Liver (tissue), 9 donors: ENCODE data around the gene PRDM7. TPM values are rescaled to one million over a fixed set of nuclear protein-coding genes. Genes with fewer than 3 reads are reported as not detected.
"Not testable (repeated sequence)": the region's sequence is repeated elsewhere in the genome, so short reads cannot be mapped to it uniquely, and the experiment has no call there.

ENCODE experiments used
- DNase-seq: peaks from one replicate; pipeline ENCODE4 v3.0.0-alpha.2; 2017; ENCODE audit warnings: low spot score
- H3K27ac ChIP-seq, 2 donors: one replicate each; pipeline ENCODE4 v1.7.0; 2013; ENCODE audit warnings: inconsistent platforms in 2 of 2, low read length in 2 of 2, control low read depth in 1 of 2, low read depth in 1 of 2, mild to moderate bottlenecking in 1 of 2
- H3K27me3 ChIP-seq, 4 donors: one replicate each; pipeline versions ENCODE4 v1.6.1 to v1.7.0; 2013; ENCODE audit warnings: low read length in 3 of 4, inconsistent platforms in 1 of 4, mild to moderate bottlenecking in 1 of 4, moderate library complexity in 1 of 4; ENCODE audit not compliant: control insufficient read depth in 4 of 4, insufficient read depth in 4 of 4
- H3K36me3 ChIP-seq, 4 donors: one replicate each; pipeline versions ENCODE4 v1.6.1 to v1.7.0; 2013; ENCODE audit warnings: low read length in 3 of 4, mild to moderate bottlenecking in 3 of 4, low read depth in 1 of 4, moderate library complexity in 1 of 4; ENCODE audit not compliant: control insufficient read depth in 4 of 4, insufficient read depth in 3 of 4
- H3K4me1 ChIP-seq, 4 donors: one replicate each; pipeline versions ENCODE4 v1.6.1 to v1.7.0; 2013; ENCODE audit warnings: low read length in 3 of 4, mild to moderate bottlenecking in 3 of 4, moderate library complexity in 1 of 4; ENCODE audit not compliant: control insufficient read depth in 4 of 4, insufficient read depth in 4 of 4
- H3K4me3 ChIP-seq, 3 donors: one replicate each; pipeline versions ENCODE4 v1.6.1 to v1.7.0; 2013; ENCODE audit warnings: low read length in 3 of 3, control low read depth in 1 of 3, low read depth in 1 of 3, mild to moderate bottlenecking in 1 of 3
- H3K9ac ChIP-seq, 2 donors: one replicate each; pipeline ENCODE4 v1.7.0; 2013; ENCODE audit warnings: low read length in 2 of 2, mild to moderate bottlenecking in 2 of 2, moderate library complexity in 2 of 2, control low read depth in 1 of 2, low read depth in 1 of 2
- H3K9me3 ChIP-seq, 4 donors: one replicate each; pipeline versions ENCODE4 v1.6.1 to v1.7.0; 2013; ENCODE audit warnings: low read length in 3 of 4; ENCODE audit not compliant: control insufficient read depth in 4 of 4
- EGR1 ChIP-seq, 2 donors: IDR thresholded peaks; 2 replicates each; pipeline ENCODE4 v1.6.1; 2016 to 2018; ENCODE audit warnings: antibody characterized with exemption in 2 of 2, low read depth in 2 of 2
- FOXA1 ChIP-seq: IDR thresholded peaks from 2 replicates; pipeline ENCODE4 v1.6.1; 2016; ENCODE audit warnings: antibody characterized with exemption
- FOXA2 ChIP-seq: IDR thresholded peaks from 2 replicates; pipeline ENCODE4 v1.6.1; 2016; ENCODE audit warnings: antibody characterized with exemption
- GABPA ChIP-seq, 2 donors: IDR thresholded peaks in 1 of 2; conservative IDR thresholded peaks in 1 of 2; 2 replicates each; pipeline ENCODE4 v1.6.1; 2016; ENCODE audit warnings: antibody characterized with exemption in 2 of 2, mild to moderate bottlenecking in 1 of 2, moderate library complexity in 1 of 2
- HNF4A ChIP-seq, 2 donors: conservative IDR thresholded peaks; 2 replicates each; pipeline ENCODE4 v1.6.1; 2016; ENCODE audit warnings: antibody characterized with exemption in 2 of 2, mild to moderate bottlenecking in 2 of 2
- HNF4G ChIP-seq: IDR thresholded peaks from 2 replicates; pipeline ENCODE4 v1.6.1; 2016; ENCODE audit warnings: antibody characterized with exemption
- JUND ChIP-seq, 2 donors: IDR thresholded peaks; 2 replicates each; pipeline ENCODE4 v1.6.1; 2016; ENCODE audit warnings: antibody characterized with exemption in 2 of 2
- NR2F2 ChIP-seq: IDR thresholded peaks from 2 replicates; pipeline ENCODE4 v1.6.1; 2016; ENCODE audit warnings: antibody characterized with exemption
- RAD21 ChIP-seq, 2 donors: IDR thresholded peaks; 2 replicates each; pipeline ENCODE4 v1.6.1; 2016; ENCODE audit warnings: antibody characterized with exemption in 2 of 2, mild to moderate bottlenecking in 2 of 2
- RXRA ChIP-seq, 2 donors: IDR thresholded peaks; 2 replicates each; pipeline ENCODE4 v1.6.1; 2017 to 2018; ENCODE audit warnings: antibody characterized with exemption in 2 of 2, mild to moderate bottlenecking in 1 of 2
- SP1 ChIP-seq: IDR thresholded peaks from 2 replicates; pipeline ENCODE4 v1.6.1; 2018; ENCODE audit warnings: antibody characterized with exemption, mild to moderate bottlenecking
- TAF1 ChIP-seq: conservative IDR thresholded peaks from 2 replicates; pipeline ENCODE4 v1.6.1; 2016; ENCODE audit warnings: antibody characterized with exemption, mild to moderate bottlenecking
- YY1 ChIP-seq: IDR thresholded peaks from 2 replicates; pipeline ENCODE4 v1.6.1; 2016; ENCODE audit warnings: antibody characterized with exemption, mild to moderate bottlenecking
- WGBS: extraction: QIAGEN DNeasy Blood & Tissue Kit; methylation state at CpG from one replicate; pipeline ENCODE4 v1.1.7; 2013; 5-methylcytosine and 5-hydroxymethylcytosine counted together
- polyA plus RNA-seq, 2 donors: library from polyadenylated mRNA; stranded (reverse) in 1 of 2; unstranded in 1 of 2; fragments of 200-250 nt in 1 of 2; fragments of >200 nt in 1 of 2; fragmentation: Nextera tagmentation in 1 of 2; extraction: Ambion mirVana in 1 of 2; gene quantifications; one replicate each; pipeline versions ENCODE4 v1.2.1 to v1.2.3, GENCODE V29; 2013 to 2015
- total RNA-seq, 2 donors: library from RNA; depleted of rRNA; stranded (reverse); fragments of >200 nt; gene quantifications; one replicate each; pipeline ENCODE4 v1.2.3, GENCODE V29; 2014
- TF ChIP-seq, protein P1 (sequence below): fragments of 150-350 bp; IDR thresholded peaks from 2 replicates; pipeline ENCODE4 v1.5.1; 2017; ENCODE audit warnings: improper control_type of control experiment, low read depth, low read length; ENCODE audit not compliant: missing input control
- TF ChIP-seq, protein P2 (sequence below): IDR thresholded peaks from 2 replicates; pipeline ENCODE4 v1.6.1; 2016; ENCODE audit warnings: antibody characterized with exemption
- TF ChIP-seq, protein P3 (sequence below): IDR thresholded peaks from 2 replicates; pipeline ENCODE4 v1.6.1; 2016; ENCODE audit warnings: antibody characterized with exemption, mild to moderate bottlenecking
- TF ChIP-seq, protein P4 (sequence below): IDR thresholded peaks from 2 replicates; pipeline ENCODE4 v1.6.1; 2016; ENCODE audit warnings: antibody characterized with exemption
- TF ChIP-seq, protein P5 (sequence below): IDR thresholded peaks from 2 replicates; pipeline ENCODE4 v1.6.1; 2016; ENCODE audit warnings: antibody characterized with exemption
- donor health status: healthy.
- donor health status: healthy.
- donor health status: healthy.
- donor health status: healthy.
- donor health status: healthy.

The PRDM7 gene
- total and polyA plus RNA-seq, 4 donors, result not detected

DNA sequence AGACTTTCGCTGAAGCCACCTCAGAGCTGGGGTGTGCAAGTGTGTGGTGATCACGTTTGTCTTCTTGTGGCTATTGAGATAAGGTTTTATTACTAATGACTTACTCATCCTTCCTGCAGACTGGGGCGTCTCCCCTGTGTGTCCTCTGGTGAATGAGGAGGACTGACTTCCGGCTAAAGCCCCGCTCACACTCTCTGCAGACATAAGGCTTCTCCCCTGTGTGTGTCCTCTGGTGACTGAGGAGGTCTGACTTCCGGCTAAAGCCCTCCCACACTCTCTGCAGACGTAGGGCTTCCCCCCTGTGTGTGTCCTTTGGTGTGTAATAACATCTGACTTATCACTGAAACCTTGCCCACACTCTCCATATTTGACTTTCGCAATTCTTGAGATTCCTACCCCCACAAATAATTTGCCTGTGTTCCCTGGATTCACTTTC, 19.4 kb downstream of the PRDM7 start:
- Histone ChIP-seq H3K4me1 (no peaks in the 10 kb centered on the region), H3K9ac (no peak overlapping the region), H3K27ac (no peak overlapping the region), H3K9me3 (peaks cover 0 to 7% (median 3%) of the 10 kb centered on the region in 4 donors), H3K36me3 (no peaks in the 10 kb centered on the region), H3K27me3 (no peaks in the 10 kb centered on the region), H3K4me3 (no peak overlapping the region)
- no peak for DNase-seq
- TF ChIP-seq HNF4G (no peak), GABPA (IDR thresholded peaks at IDR 0.05 in 1 of 2, conservative IDR thresholded peaks at IDR 0.05 in 1 of 2) (no peak), JUND (IDR thresholded peaks at IDR 0.05) (no peak), RXRA (IDR thresholded peaks at IDR 0.05) (no peak), EGR1 (IDR thresholded peaks at IDR 0.05; ENCODE audit: low read depth in 2 of 2) (no peak), SP1 (no peak), HNF4A (conservative IDR thresholded peaks at IDR 0.05) (no peak), RAD21 (IDR thresholded peaks at IDR 0.05) (no peak), NR2F2 (no peak), YY1 (no peak), TAF1 (no peak), FOXA2 (no peak), FOXA1 (no peak)
- TF ChIP-seq, protein P1, sequence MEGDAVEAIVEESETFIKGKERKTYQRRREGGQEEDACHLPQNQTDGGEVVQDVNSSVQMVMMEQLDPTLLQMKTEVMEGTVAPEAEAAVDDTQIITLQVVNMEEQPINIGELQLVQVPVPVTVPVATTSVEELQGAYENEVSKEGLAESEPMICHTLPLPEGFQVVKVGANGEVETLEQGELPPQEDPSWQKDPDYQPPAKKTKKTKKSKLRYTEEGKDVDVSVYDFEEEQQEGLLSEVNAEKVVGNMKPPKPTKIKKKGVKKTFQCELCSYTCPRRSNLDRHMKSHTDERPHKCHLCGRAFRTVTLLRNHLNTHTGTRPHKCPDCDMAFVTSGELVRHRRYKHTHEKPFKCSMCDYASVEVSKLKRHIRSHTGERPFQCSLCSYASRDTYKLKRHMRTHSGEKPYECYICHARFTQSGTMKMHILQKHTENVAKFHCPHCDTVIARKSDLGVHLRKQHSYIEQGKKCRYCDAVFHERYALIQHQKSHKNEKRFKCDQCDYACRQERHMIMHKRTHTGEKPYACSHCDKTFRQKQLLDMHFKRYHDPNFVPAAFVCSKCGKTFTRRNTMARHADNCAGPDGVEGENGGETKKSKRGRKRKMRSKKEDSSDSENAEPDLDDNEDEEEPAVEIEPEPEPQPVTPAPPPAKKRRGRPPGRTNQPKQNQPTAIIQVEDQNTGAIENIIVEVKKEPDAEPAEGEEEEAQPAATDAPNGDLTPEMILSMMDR, result no peak
- TF ChIP-seq, protein P2, sequence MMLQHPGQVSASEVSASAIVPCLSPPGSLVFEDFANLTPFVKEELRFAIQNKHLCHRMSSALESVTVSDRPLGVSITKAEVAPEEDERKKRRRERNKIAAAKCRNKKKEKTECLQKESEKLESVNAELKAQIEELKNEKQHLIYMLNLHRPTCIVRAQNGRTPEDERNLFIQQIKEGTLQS, result no peak
- TF ChIP-seq, protein P3, sequence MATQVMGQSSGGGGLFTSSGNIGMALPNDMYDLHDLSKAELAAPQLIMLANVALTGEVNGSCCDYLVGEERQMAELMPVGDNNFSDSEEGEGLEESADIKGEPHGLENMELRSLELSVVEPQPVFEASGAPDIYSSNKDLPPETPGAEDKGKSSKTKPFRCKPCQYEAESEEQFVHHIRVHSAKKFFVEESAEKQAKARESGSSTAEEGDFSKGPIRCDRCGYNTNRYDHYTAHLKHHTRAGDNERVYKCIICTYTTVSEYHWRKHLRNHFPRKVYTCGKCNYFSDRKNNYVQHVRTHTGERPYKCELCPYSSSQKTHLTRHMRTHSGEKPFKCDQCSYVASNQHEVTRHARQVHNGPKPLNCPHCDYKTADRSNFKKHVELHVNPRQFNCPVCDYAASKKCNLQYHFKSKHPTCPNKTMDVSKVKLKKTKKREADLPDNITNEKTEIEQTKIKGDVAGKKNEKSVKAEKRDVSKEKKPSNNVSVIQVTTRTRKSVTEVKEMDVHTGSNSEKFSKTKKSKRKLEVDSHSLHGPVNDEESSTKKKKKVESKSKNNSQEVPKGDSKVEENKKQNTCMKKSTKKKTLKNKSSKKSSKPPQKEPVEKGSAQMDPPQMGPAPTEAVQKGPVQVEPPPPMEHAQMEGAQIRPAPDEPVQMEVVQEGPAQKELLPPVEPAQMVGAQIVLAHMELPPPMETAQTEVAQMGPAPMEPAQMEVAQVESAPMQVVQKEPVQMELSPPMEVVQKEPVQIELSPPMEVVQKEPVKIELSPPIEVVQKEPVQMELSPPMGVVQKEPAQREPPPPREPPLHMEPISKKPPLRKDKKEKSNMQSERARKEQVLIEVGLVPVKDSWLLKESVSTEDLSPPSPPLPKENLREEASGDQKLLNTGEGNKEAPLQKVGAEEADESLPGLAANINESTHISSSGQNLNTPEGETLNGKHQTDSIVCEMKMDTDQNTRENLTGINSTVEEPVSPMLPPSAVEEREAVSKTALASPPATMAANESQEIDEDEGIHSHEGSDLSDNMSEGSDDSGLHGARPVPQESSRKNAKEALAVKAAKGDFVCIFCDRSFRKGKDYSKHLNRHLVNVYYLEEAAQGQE, result no peak
- TF ChIP-seq, protein P4, sequence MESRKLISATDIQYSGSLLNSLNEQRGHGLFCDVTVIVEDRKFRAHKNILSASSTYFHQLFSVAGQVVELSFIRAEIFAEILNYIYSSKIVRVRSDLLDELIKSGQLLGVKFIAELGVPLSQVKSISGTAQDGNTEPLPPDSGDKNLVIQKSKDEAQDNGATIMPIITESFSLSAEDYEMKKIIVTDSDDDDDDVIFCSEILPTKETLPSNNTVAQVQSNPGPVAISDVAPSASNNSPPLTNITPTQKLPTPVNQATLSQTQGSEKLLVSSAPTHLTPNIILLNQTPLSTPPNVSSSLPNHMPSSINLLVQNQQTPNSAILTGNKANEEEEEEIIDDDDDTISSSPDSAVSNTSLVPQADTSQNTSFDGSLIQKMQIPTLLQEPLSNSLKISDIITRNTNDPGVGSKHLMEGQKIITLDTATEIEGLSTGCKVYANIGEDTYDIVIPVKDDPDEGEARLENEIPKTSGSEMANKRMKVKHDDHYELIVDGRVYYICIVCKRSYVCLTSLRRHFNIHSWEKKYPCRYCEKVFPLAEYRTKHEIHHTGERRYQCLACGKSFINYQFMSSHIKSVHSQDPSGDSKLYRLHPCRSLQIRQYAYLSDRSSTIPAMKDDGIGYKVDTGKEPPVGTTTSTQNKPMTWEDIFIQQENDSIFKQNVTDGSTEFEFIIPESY, result no peak
- TF ChIP-seq, protein P5, sequence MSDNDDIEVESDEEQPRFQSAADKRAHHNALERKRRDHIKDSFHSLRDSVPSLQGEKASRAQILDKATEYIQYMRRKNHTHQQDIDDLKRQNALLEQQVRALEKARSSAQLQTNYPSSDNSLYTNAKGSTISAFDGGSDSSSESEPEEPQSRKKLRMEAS, result no peak
- WGBS, result 59% methylated on average over 8 of the region's 8 CpGs

DNA sequence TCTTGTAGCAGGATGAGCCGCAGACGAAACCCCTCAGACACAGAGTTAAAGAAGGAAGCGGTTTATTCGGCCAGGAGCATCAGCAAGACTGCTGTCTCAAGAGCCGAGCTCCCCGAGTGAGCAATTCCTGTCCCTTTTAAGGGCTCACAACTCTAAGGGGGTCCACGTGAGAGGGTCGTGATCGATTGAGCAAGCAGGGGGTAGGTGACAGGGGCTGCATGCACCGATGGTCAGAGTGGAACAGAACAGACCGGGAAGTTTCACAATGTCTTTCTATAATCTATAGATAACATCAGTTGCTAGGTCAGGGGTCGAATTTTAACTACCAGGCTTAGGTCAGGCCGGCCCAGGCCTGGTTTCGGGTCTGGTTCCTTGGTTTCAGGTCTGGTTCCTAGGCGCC, 20.6 kb downstream of the PRDM7 start:
- not testable (repeated sequence) for H3K9ac ChIP-seq, H3K27me3 ChIP-seq, H3K4me1 ChIP-seq, H3K27ac ChIP-seq, H3K9me3 ChIP-seq, H3K36me3 ChIP-seq, DNase-seq, H3K4me3 ChIP-seq
- WGBS, result 83% methylated on average over 15 of the region's 15 CpGs
